Superior temporal gyrus (tissue), 1 donor: ENCODE measurements around the gene PLCG2.
A peak's percentile ranks its signal among the peaks of the same experiment; 100 is the strongest.
"Not testable (repeated sequence)": the region's sequence is repeated elsewhere in the genome, so short reads cannot be mapped to it uniquely, and the experiment has no call there.

Source experiments
- DNase-seq: peaks from one replicate; pipeline ENCODE4 v3.0.0-alpha.2; 2016; ENCODE audit errors: extremely low spot score

Gene PLCG2

DNA sequence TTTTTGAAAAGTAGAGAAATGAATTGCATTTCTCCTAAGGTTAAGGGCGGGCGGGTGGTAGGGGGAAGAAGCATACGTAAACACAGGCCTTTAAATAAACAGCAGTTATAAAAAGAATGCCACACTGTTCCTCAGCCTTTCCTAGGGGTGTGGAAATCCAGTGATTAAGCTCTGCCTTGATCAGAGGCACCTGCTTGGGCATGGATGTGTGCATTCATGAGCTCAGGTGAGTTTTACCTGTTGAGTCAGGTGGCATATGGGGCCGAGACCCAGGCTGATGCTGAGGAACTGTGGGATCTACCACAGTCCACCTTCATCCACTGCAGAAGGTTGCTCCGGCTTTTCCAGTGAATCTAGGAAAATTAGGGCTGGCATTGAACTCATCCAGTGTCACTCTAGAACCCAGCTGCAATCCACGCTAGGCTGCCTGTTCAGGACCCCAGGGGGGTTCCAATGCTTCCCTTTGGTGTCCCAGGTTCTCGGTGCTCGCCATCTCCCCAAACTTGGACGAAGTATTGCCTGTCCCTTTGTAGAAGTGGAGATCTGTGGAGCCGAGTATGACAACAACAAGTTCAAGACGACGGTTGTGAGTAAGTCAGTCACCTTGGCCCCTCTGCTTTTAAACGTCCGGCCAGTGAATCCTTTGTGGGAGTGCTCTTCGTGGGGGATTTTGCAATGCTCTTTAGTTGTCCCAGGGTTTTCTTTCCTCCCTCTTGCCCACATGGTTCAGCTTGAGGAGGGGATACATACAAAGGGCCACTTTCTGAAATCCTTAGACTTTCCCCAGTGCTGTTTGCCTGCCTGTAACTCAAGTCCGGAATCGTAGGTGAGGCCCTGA lies 159.5 kb downstream of the PLCG2 start:
- DNase-seq = no peak

DNA sequence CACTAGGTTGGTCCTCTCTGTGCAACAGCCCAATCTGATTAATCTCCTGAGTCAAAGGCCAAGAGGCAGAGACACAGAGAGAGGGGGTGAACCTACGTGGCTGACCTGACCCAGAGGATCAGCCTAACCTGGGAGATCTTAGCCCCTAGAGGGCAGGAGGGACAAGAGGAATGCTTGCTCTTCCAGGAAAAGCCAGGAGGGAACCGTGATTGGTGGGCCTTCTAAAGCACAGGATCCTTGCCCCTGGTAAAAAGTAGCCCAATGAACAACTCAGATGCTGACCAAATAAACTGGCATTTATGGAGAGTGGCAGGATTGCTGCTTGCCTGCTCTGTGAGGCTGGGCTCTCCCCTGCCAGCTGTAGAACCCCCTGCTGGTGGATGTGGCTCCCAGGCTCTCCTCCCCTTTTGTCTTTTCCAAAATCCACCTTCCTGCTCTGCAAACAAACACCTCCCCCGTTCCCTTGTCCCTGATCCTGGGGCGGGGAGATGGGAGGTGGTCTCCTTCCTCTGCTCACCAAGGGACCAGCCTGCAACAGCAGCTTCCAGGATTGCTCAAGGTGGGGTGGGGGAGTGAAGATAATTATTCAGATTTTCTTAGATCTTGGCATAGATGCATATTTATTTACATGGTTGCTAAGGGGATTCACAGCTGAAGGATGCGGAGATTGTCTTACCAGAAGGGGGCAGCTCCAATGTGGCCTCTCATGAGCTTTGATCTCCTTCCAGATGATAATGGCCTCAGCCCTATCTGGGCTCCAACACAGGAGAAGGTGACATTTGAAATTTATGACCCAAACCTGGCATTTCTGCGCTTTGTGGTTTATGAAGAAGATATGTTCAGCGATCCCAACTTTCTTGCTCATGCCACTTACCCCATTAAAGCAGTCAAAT lies 160.3 kb downstream of the PLCG2 start:
- DNase-seq = no peak

DNA sequence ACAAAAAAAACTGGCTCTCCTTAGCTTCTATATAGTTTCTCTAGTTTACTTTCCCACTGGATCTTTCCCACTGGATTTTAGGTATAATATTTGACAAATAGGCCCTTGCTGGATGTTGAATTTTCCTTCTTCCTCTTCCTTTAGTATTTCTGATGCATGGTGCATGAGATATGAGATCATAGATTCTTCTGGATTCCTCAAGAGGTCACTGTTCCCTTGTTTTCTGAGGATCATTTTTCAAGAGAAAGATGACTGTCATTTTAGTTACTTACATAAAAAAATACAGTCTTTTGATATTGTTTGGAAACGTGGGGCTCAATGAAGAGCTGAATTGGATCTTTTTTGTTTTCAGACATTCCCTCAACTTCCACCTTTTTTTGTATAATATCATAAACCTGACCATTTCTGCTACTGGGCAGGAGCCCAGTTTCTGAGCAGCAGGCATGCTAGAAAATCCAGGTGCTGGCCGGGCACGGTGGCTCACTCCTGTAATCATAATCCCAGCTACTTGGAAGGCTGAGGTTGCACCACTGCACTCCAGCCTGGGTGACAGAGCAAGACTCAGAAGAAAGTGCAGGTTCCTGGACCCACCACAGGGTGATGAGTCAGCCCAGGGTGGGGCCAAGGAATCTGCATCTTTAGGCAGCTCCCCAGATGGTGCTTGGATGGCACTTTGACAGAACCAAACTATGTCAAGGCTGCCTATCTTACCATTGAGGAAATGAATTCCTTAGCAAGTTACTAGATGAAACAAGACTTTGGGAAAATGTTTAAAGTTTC lies 161.9 kb downstream of the PLCG2 start:
- peak; percentile 66 for DNase-seq

DNA sequence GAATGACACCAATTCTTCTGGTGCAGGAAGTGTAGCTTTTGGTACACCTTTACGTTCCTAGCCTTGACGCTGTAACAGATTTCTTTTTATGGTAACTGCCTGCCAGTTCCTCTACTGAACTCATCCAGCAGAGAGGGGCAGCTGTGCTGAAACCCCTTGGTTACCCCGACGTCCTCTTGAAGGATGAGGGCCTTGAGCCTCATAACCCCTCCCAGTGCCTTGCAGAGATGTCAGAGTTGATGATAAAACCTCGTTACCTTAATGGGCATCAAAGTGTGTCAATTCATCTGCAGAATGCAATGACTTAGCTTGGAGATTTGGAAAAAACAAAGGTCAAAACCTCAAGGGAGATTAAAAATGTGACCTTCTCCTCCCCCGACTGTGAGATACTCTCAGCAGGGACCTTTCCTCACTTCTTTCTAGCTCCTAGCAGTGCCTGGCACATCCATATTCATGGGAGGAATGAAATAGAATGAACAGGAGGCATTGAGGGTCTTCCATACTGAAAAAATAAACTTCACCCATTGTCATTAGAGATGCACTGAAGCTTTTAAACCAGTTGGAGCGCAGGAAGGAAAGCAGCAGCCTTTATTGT lies 163.0 kb downstream of the PLCG2 start:
- no peak for DNase-seq

DNA sequence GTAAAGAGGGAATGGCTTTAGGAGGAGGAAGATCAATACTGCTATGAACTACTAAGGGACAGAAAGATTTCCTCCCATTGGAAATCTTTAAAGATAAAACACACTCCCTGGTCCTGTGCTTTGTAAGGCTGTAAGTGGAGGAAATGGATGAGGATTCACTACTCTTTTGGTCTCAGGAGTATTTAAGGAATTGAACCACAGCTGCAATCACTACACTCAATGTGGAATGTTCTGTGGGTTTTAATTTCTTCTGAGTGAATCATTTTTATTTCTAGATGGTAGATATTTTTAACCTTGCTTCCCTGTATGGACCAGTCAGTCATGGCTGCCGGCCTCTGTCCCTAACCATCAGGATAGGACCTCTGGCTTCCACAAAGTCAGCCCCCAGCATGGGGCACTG lies 166.6 kb downstream of the PLCG2 start:
- no peak for DNase-seq

DNA sequence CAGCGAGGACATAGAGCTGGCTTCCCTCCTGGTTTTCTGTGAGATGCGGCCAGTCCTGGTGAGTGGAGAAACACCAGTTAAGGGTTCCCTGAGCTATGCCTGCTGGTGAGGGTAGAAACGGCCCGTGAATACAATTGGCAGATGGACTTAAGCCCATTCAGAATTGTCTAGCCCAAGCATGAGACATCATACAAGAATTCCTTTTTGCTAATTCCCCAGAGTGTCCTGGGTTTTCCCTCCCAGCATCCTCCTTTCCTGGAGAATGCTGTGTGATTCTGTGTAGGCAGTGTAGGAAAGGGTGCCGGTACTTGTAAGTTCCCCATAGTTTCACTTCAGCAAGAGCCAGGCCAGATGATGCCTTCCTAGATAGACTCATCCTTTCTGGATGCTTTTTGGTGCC lies 167.1 kb downstream of the PLCG2 start:
- no peak for DNase-seq

DNA sequence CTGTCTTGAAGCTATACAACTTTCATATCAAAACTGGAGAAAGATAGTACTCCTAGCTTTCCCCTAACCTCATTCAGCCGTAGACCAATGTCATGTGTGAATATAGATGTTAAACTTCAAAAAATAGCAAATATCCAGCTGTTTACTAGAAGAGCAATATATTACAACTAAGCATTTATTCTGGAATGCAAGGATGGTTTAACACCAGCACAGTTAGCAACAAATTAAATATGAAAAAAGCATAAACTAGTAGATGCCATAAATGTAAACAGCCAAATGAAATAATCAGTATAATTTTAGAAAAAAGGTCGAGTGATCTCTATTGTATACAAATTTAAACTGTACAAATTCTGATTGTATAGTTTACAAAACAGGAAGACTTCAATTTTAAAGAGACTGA lies 172.5 kb downstream of the PLCG2 start:
- DNase-seq = no peak

DNA sequence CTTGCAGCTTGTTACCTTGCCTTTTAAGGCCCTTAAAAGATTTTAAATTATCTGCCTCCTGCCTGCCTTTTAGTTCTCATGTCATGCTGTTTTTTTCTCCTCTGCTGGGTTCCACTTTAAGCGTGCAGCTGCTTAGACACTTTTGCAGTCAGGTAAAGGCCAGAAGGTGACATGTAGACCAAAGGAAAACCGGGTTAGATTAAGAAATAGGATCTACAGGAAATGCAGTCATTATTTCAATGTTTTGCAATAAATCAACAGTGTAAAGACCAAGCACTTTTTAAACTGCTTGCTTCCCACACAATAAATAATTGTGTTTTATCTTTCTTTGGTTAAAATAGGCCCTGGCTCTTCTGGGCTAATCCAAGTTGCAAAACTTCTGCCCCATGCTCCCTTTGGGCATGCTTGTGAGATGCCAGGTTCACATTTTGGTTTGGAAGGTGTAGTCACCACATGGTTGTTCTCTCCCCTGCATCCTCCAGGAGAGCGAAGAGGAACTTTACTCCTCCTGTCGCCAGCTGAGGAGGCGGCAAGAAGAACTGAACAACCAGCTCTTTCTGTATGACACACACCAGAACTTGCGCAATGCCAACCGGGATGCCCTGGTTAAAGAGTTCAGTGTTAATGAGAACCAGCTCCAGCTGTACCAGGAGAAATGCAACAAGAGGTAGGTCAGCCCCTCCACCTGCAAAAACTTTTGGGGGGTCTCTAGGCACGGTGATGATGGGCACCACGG lies 177.3 kb downstream of the PLCG2 start:
- DNase-seq = no peak

DNA sequence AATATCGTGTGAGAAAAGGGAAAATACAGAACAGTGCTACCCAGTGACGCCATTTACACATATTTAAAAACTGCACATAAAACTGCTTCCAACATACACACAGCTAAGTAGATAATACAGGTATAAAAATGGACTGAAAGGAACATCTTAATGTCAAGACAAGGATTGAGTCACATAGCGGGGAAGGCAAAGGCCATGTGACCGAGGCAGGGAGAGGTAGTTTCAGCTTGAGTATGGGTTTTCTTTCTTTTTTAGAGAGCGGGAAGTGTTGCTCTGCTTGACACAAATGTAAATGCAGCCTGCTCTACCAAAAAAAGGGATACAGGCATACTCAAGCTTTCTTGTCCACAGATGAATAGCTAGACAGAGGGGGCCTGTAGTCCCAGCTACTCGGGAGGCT lies 185.7 kb downstream of the PLCG2 start:
- no peak for DNase-seq

DNA sequence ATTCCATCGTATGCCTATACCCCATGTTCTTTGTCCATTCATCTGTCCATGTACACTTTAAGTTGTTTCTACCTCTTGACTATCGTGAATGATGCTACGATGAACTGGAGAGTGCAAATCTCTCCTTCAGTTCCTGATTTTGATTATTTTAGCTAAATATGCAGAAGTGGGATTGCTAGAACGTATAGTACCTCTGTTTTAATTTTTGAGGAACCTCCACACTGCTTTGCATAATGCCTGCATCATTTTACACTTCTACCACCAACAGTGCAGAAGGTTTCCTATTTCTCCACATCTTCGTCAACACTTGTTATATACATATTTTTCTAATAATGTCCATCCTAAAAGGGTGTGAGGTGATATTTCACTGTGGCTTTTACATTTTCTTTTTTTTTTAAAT lies 188.3 kb downstream of the PLCG2 start:
- DNase-seq = no peak

DNA sequence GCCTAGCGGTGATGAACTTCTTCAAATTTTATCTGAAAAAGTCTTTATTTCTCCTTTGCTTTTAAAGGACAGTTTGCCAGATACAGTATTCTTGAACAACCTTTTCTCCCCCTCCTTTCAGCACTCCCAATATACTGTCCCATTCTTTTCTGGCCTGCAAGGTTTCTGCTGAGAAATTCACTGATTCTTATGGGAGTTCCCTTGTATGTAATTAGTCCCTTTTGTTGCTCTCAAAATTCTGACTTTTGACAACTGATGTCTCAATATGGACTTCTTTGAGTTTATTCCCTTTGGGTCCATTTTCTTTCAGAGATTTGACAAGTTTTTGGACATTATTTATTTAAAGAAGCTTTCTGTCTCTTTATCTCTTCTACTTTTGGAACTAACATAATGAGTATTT lies 192.8 kb downstream of the PLCG2 start:
- no peak for DNase-seq

DNA sequence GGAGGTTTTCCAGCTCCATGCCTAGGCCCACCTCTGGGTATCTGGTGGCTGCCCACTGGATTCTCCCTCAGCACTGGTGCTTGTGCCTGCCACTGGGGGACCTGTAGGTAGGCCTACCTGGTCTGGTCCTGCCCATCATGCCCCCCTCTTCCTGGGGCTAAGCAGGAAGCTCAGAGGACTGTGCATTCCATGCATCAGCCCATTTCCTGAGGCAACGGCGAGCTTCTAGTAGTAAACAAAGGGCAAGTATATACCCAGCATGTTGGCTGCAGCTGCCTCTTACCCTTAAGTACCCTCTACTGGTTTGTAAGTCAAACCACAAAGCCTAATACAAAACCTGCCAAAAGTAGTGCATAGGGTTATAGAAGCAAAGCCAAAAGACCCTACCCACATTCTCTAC lies 194.6 kb downstream of the PLCG2 start:
- DNase-seq = no peak

DNA sequence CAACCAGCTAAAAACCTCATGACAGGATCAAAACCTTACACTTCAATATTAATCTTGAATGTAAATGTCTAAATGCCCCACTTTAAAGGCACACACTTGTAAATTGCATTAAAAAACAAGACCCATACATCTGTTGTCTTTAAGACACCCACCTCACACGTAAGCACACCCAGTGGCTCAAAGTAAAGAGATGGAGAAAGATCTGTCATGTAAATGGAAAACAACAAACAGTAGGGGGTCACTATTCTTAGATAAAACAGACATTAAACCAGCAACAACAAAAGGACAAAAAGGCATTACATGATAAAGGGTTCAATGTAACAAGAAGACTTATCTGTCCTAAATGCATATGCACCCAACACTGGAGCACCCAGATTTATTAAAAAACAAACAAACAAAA lies 196.5 kb downstream of the PLCG2 start:
- DNase-seq = no peak

DNA sequence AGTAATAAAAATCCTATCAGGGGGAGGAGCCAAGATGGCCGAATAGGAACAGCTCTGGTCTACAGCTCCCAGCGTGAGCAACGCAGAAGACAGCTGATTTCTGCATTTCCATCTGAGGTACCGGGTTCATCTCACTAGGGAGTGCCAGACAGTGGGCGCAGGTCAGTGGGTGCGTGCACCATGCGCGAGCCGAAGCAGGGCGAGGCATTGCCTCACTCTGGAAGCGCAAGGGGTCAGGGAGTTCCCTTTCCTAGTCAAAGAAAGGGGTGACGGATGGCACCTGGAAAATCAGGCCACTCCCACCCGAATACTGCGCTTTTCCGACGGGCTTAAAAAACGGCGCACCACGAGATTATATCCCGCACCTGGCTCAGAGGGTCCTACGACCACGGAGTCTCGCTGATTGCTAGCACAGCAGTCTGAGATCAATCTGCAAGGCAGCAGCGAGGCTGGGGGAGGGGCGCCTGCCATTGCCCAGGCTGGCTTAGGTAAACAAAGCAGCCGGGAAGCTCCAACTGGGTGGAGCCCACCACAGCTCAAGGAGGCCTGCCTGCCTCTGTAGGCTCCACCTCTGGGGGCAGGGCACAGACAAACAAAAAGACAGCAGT lies 198.3 kb downstream of the PLCG2 start:
- DNase-seq = not testable (repeated sequence)

DNA sequence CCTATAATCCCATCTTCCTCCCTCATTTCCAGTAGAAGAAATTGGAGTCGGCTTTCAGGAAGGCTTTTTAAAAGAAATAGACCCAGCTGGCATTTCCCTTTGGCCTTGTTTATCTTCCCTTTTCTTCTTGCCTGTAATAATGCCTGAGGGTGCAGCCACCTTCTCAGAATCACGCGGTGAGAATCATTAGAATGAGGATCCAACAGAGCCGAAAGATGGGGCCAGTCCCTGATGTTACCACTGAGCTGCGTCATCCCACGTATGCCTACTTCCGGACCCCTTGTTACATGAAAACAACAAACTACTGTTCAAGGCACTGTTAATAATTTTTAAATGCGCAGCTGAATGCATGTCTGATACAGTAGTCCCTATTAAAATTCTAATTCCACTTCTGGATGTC lies 208.0 kb downstream of the PLCG2 start:
- DNase-seq = no peak

DNA sequence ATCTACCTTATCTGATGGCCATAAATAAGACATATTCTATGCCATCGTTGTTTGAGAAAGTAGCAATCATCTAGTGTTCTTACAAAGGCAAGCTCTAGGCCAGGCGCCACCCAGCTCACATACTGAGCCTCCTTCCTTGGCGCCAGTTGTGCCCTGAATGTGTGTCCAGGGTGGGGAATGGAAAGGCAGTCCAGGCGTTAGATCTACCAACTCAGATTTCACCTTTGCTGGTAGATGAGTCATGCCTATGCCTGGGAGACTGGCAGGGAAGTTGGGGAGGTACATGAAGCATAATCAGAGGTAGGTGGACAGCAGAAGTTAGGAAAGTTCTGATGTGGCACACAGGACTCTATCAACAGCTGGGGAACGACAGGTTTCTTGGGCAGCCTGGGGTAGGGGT lies 208.6 kb downstream of the PLCG2 start:
- DNase-seq = no peak

DNA sequence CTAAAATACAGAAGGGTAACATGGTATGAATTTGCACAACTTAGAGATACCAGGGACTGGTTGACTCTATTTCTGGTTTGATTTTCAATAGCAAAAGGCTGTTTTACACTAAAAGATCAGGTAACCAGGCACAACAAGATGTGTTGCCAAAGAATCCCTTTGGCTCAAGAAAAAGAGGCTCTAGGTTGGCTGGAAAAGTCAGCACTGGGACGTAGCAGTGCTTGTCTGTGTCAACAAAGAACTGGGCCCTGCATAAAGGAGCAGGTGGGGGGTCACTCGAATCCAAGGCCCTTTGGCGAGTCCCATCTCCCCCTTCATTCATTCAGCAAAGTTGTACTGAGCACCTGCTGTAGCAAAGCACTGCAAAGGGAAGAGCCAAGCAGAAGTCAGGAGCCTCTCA lies 213.8 kb downstream of the PLCG2 start:
- DNase-seq = no peak

DNA sequence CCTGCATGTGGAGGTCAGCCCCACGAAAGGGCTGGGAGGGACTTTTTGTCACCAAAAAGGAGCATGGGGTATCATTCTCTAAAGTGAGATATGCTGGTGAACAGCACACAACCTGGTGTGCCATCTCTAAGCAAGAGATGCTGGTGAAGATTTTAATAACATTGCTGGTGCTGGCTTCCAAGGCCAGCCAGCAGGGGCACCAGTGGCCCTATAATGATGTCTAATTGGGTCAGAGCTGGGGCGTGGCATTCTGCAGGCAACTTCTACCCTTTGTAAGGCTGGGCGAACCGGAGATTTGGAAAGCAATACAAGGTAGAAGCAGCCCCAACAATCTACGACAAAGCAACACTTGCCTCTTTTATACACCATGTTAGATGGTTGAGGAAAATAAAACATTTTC lies 215.4 kb downstream of the PLCG2 start:
- no peak for DNase-seq

DNA sequence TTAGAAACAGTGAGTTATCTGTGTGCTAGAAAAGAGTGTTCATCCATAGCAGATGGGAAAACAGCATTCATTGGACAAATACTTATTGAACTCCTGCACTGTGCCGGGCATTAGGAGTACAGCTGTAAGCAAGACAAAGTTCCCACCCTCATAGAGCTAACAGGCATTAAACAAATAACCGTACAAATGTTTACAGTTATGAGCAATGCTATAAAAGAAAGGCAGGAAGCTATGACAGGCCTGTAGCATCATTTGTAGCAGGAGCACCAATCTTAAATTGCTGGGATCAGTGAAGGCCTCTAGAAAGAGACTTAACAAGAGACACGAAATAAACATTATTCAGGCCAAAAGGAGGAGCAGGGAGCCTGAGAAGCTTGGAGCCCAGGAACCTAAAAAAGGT lies 216.6 kb downstream of the PLCG2 start:
- DNase-seq = no peak

DNA sequence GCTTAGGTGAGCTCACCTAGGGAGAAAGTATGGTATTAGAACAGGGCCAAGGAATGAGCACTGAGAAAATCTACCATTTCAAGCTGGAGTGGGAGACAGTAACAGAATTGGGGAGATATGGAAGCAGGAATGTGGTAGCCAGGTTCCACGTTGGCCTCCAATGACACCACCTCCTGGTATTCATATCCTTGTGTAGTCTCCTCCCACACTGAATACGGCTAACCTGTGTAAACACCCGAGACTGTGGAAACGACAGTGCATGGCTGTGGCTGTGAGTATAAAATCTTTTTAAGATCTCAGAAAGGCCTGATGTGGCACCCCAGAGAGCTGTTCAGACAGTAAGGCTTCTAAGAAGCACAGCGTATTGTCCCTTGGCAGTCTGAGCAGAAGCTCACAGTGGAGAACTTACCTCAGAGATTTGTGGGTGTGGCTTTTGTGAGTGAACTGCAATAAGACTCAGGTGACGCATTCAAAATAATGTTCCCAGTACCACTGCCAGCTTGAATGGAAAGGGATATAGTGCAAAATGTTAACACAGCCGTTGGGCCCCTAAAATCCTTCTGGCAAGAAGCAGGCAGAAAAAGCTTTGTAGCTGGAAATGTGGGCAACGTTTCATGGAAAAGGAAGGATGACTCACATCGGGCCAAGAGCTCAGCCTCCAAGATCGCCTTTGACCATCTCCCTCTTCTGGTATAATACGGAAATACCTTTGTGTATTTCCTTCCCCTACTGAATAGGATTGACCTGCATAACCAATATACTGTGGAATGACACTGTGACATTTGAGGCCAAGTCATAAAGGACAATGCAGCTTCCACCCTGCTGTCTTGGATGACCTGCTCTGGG lies 217.8 kb downstream of the PLCG2 start:
- no peak for DNase-seq
